Measurements from ENCODE around the gene CSAD. TPM values are rescaled to one million over a fixed set of nuclear protein-coding genes. Genes with fewer than 3 reads are reported as not detected.
A peak's percentile ranks its signal among the peaks of the same experiment; 100 is the strongest.
"Not testable (repeated sequence)": the region's sequence is repeated elsewhere in the genome, so short reads cannot be mapped to it uniquely, and the experiment has no call there.

Gene CSAD
- total and polyA plus RNA-seq, 7 experiments from 2014 or later = 1.3 to 76.3 (median 66.0) TPM

GRCh38 chr12:53118751-53119300 is 61.9 kb downstream of the CSAD start:
- Histone ChIP-seq H3K36me3 (ENCODE audit: control insufficient read depth in 2 of 3, insufficient read depth in 3 of 3, low read length in 3 of 3) (no peaks in the 10 kb centered on the region), H3K9me3 (ENCODE audit: control insufficient read depth in 2 of 3, low read length in 3 of 3) (no peaks in the 10 kb centered on the region), H3K27ac (ENCODE audit: low read depth, low read length) (no peak overlapping the region), H3K4me3 (ENCODE audit: low read length) (no peak overlapping the region), H3K27me3 (ENCODE audit: control insufficient read depth in 2 of 2, insufficient read depth in 2 of 2, low read length in 2 of 2) (no peaks in the 10 kb centered on the region), H3K4me1 (ENCODE audit: control insufficient read depth in 2 of 2, insufficient read depth in 2 of 2, low read length in 2 of 2) (no peaks in the 10 kb centered on the region)
- ATAC-seq (no peak), DNase-seq (no peak)
- Mint-ChIP-seq H3K36me3 (no peaks in the 10 kb centered on the region), H3K27ac (peak overlapping the region in 1 of 9 donors; percentile 43), H3K4me3 (no peak overlapping the region), H3K9me3 (no peaks in the 10 kb centered on the region), H3K27me3 (no peaks in the 10 kb centered on the region), H3K4me1 (no peaks in the 10 kb centered on the region)
- ChIA-PET POLR2A (no interaction called here), CTCF (interaction anchor here (0.7 kb wide), 1 partner anchor 226 kb away, joined by 3 read pairs; no protein-coding TSS in a partner anchor)
- intact Hi-C loops (cut with micrococcal nuclease) = no loop called here

DNA sequence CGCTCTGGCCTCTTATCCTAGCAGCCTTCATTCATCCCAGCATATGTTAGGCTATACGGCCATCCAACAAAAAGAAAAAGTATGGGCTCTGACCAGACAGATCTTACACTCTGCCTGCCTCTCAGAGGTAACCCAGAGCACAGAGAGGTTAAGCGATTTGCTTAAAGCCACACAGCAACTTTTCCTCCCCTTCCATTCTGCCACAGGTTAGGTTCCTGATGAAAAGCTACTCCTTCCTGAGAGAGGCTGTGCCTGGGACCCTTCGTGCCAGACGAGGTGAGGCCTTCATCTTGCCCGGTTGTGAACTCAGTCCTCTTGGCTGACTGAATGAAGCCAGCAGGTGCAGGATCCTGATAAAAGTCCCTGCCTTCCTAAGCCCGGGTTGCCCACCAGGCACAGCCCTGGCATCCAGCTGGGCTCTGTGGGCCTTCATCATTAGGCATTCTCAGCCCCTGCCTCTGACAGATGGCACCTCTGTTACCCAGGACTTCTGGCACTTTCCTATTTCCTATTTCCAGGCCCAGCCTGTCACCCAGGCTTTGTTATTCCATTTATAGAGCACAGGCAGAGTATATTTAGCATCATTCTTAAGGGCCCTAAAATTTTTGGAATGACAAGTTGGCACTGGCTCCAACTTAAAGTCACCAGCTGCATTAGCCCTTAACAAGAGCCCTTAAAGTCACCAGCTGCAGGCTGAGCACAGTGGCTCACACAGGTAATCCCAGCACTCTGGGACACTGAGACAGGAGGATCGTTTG is 64.7 kb downstream of the CSAD start:
- ATAC-seq = no peak
- Histone ChIP-seq H3K36me3 (ENCODE audit: control insufficient read depth in 2 of 3, insufficient read depth in 3 of 3, low read length in 3 of 3) (no peaks in the 10 kb centered on the region), H3K9me3 (ENCODE audit: control insufficient read depth in 2 of 3, low read length in 3 of 3) (no peaks in the 10 kb centered on the region), H3K4me3 (ENCODE audit: low read length) (no peak overlapping the region), H3K4me1 (ENCODE audit: control insufficient read depth in 2 of 2, insufficient read depth in 2 of 2, low read length in 2 of 2) (no peaks in the 10 kb centered on the region), H3K27me3 (ENCODE audit: control insufficient read depth in 2 of 2, insufficient read depth in 2 of 2, low read length in 2 of 2) (no peaks in the 10 kb centered on the region), H3K27ac (ENCODE audit: low read depth, low read length) (no peak overlapping the region)
- H3K4me1 Mint-ChIP-seq = no peaks in the 10 kb centered on the region
- H3K4me3 Mint-ChIP-seq = no peak overlapping the region
- no peaks in the 10 kb centered on the region for H3K36me3 Mint-ChIP-seq
- CTCF ChIA-PET = no interaction called here
- H3K9me3 Mint-ChIP-seq = no peaks in the 10 kb centered on the region
- intact Hi-C loops (cut with micrococcal nuclease) = no loop called here
- peaks cover 0 to 3% (median 0%) of the 10 kb centered on the region in 5 donors for H3K27me3 Mint-ChIP-seq
- DNase-seq = no peak
- no peak overlapping the region for H3K27ac Mint-ChIP-seq
- POLR2A ChIA-PET = interaction anchor here (0.5 kb wide), 1 partner anchor 437 kb away, joined by 4 read pairs; no protein-coding TSS in a partner anchor

DNA sequence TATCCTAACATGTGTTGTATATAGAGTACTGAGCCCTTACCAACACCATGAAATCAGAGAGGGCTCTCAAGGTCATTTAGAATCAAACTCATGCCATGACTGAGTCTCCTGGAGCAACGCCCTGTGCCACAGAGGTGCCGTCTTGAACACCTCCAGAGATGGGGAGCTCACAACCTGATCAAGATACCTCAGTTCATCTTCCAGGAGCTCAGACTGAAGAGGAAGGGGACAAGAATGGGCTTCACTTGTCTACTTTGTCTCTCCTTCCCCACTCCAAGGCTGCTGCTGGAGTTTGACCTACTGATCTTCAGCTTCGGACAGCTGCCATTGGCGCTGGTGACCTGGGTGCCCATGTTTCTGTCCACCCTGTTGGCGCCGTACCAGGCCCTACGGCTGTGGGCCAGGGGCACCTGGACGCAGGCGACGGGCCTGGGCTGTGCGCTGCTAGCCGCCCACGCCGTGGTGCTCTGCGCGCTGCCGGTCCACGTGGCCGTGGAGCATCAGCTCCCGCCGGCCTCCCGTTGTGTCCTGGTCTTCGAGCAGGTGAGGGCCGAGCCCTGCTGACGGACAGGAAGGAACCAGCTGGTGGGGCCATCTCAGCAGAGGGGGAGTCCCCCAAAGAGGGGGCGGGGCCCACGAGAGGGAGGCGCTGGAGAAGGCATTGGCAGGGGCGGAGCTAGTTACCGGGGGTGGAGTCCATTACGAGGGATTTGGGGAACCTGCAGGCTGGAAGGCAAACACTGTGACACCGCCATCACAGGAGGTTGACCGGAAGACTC is 65.4 kb downstream of the CSAD start:
- Histone ChIP-seq H3K36me3 (ENCODE audit: control insufficient read depth in 2 of 3, insufficient read depth in 3 of 3, low read length in 3 of 3) (no peaks in the 10 kb centered on the region), H3K4me1 (ENCODE audit: control insufficient read depth in 2 of 2, insufficient read depth in 2 of 2, low read length in 2 of 2) (no peaks in the 10 kb centered on the region), H3K27ac (ENCODE audit: low read depth, low read length) (no peak overlapping the region), H3K9me3 (ENCODE audit: control insufficient read depth in 2 of 3, low read length in 3 of 3) (no peaks in the 10 kb centered on the region), H3K4me3 (ENCODE audit: low read length) (no peak overlapping the region), H3K27me3 (ENCODE audit: control insufficient read depth in 2 of 2, insufficient read depth in 2 of 2, low read length in 2 of 2) (no peaks in the 10 kb centered on the region)
- H3K27ac Mint-ChIP-seq = no peak overlapping the region
- no peaks in the 10 kb centered on the region for H3K4me1 Mint-ChIP-seq
- intact Hi-C loops (cut with micrococcal nuclease) = no loop called here
- H3K36me3 Mint-ChIP-seq = no peaks in the 10 kb centered on the region
- ATAC-seq (no peak), DNase-seq (no peak)
- POLR2A ChIA-PET = interaction anchor here (0.5 kb wide), 2 partner anchors 17 to 438 kb away, joined by 3 to 4 read pairs; no protein-coding TSS in a partner anchor
- no peak overlapping the region for H3K4me3 Mint-ChIP-seq
- H3K27me3 Mint-ChIP-seq = peaks cover 0 to 3% (median 0%) of the 10 kb centered on the region in 5 donors
- H3K9me3 Mint-ChIP-seq = no peaks in the 10 kb centered on the region
- CTCF ChIA-PET = no interaction called here

DNA sequence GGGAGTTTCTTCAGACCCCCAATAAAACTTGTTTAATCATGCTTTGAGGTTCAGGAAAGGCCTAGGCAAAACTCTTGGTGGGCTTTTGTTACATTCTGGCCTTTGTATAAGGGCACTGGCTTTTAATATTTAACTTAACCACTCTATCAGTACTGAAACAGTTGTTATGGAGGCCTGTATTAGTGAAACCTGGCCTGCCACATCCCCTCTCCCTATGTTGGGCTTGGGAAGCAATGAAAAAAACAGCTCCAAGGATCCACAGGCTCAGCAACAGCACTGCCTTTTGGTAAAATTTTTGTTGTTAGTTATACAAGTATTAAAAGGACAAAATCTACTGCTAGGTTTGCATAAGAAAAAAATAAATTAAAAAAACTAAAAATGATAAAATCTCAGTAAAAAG is 66.8 kb downstream of the CSAD start:
- H3K4me3 Mint-ChIP-seq = no peak overlapping the region
- ATAC-seq = no peak
- no peaks in the 10 kb centered on the region for H3K4me1 Mint-ChIP-seq

GRCh38 chr12:53113136-53113705 is 67.5 kb downstream of the CSAD start:
- ATAC-seq (no peak), DNase-seq (no peak)
- H3K9me3 Mint-ChIP-seq = no peaks in the 10 kb centered on the region
- no peaks in the 10 kb centered on the region for H3K4me1 Mint-ChIP-seq
- Histone ChIP-seq H3K27me3 (ENCODE audit: control insufficient read depth in 2 of 2, insufficient read depth in 2 of 2, low read length in 2 of 2) (no peaks in the 10 kb centered on the region), H3K4me1 (ENCODE audit: control insufficient read depth in 2 of 2, insufficient read depth in 2 of 2, low read length in 2 of 2) (no peaks in the 10 kb centered on the region), H3K36me3 (ENCODE audit: control insufficient read depth in 2 of 3, insufficient read depth in 3 of 3, low read length in 3 of 3) (no peaks in the 10 kb centered on the region), H3K27ac (ENCODE audit: low read depth, low read length) (no peak overlapping the region), H3K4me3 (ENCODE audit: low read length) (no peak overlapping the region), H3K9me3 (ENCODE audit: control insufficient read depth in 2 of 3, low read length in 3 of 3) (no peaks in the 10 kb centered on the region)
- ChIA-PET POLR2A (no interaction called here), CTCF (interaction anchor here (0.6 kb wide), 1 partner anchor 1090 kb away, joined by 3 read pairs; no protein-coding TSS in a partner anchor)
- H3K4me3 Mint-ChIP-seq = no peak overlapping the region
- no peak overlapping the region for H3K27ac Mint-ChIP-seq
- intact Hi-C loops (cut with micrococcal nuclease) = no loop called here
- peaks cover 0 to 5% (median 0%) of the 10 kb centered on the region in 5 donors for H3K27me3 Mint-ChIP-seq
- H3K36me3 Mint-ChIP-seq = no peaks in the 10 kb centered on the region

More for the DNA sequence above, 66.8 kb downstream of the CSAD start:
- Histone ChIP-seq H3K4me3 (ENCODE audit: low read length) (no peak overlapping the region), H3K27me3 (ENCODE audit: control insufficient read depth in 2 of 2, insufficient read depth in 2 of 2, low read length in 2 of 2) (no peaks in the 10 kb centered on the region), H3K36me3 (ENCODE audit: control insufficient read depth in 2 of 3, insufficient read depth in 3 of 3, low read length in 3 of 3) (no peaks in the 10 kb centered on the region), H3K27ac (ENCODE audit: low read depth, low read length) (no peak overlapping the region), H3K4me1 (ENCODE audit: control insufficient read depth in 2 of 2, insufficient read depth in 2 of 2, low read length in 2 of 2) (no peaks in the 10 kb centered on the region), H3K9me3 (ENCODE audit: control insufficient read depth in 2 of 3, low read length in 3 of 3) (no peaks in the 10 kb centered on the region)
- peaks cover 0 to 5% (median 0%) of the 10 kb centered on the region in 5 donors for H3K27me3 Mint-ChIP-seq
- CTCF ChIA-PET = interaction anchor here (0.6 kb wide), 1 partner anchor 1091 kb away, joined by 3 read pairs; no protein-coding TSS in a partner anchor
- POLR2A ChIA-PET = no interaction called here
- H3K27ac Mint-ChIP-seq = no peak overlapping the region
- intact Hi-C loops (cut with micrococcal nuclease) = no loop called here
- no peaks in the 10 kb centered on the region for H3K36me3 Mint-ChIP-seq
- no peak for DNase-seq
- H3K9me3 Mint-ChIP-seq = no peaks in the 10 kb centered on the region

DNA sequence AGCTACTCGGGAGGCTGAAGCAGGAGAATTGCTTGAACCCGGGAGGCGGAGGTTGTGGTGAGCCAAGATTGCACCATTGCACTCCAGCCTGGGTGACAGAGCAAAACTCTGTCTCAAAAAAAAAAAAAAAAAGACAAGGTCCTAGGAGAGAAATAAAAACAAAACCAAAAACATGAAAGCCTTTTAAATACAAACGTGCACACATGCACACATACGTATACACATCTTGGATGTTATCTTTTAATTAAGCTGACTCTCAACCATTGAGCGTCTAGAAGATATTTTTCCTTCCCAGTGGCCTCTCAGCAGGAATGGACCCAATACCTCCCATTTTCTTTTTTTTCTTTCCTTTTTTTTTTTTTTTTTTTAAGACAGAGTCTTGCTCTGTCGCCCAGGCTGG is 68.3 kb downstream of the CSAD start:
- DNase-seq; H3K27me3 ChIP-seq (ENCODE audit: control insufficient read depth in 2 of 2, insufficient read depth in 2 of 2, low read length in 2 of 2); H3K9me3 ChIP-seq (ENCODE audit: control insufficient read depth in 2 of 3, low read length in 3 of 3); H3K36me3 Mint-ChIP-seq; ATAC-seq; intact Hi-C loops (cut with micrococcal nuclease); H3K36me3 ChIP-seq (ENCODE audit: control insufficient read depth in 2 of 3, insufficient read depth in 3 of 3, low read length in 3 of 3); POLR2A ChIA-PET; H3K27ac ChIP-seq (ENCODE audit: low read depth, low read length); H3K27ac Mint-ChIP-seq; H3K4me1 Mint-ChIP-seq; CTCF ChIA-PET; H3K4me3 ChIP-seq (ENCODE audit: low read length); H3K4me1 ChIP-seq (ENCODE audit: control insufficient read depth in 2 of 2, insufficient read depth in 2 of 2, low read length in 2 of 2); H3K4me3 Mint-ChIP-seq; H3K27me3 Mint-ChIP-seq; H3K9me3 Mint-ChIP-seq: not testable (repeated sequence)

Data from naive thymus-derived CD4-positive, alpha-beta T cell (primary cell).